ENCODE data around the gene MACO1.
A peak's percentile ranks its signal among the peaks of the same experiment; 100 is the strongest.
"Not testable (repeated sequence)": the region's sequence is repeated elsewhere in the genome, so short reads cannot be mapped to it uniquely, and the experiment has no call there.

The MACO1 gene

DNA sequence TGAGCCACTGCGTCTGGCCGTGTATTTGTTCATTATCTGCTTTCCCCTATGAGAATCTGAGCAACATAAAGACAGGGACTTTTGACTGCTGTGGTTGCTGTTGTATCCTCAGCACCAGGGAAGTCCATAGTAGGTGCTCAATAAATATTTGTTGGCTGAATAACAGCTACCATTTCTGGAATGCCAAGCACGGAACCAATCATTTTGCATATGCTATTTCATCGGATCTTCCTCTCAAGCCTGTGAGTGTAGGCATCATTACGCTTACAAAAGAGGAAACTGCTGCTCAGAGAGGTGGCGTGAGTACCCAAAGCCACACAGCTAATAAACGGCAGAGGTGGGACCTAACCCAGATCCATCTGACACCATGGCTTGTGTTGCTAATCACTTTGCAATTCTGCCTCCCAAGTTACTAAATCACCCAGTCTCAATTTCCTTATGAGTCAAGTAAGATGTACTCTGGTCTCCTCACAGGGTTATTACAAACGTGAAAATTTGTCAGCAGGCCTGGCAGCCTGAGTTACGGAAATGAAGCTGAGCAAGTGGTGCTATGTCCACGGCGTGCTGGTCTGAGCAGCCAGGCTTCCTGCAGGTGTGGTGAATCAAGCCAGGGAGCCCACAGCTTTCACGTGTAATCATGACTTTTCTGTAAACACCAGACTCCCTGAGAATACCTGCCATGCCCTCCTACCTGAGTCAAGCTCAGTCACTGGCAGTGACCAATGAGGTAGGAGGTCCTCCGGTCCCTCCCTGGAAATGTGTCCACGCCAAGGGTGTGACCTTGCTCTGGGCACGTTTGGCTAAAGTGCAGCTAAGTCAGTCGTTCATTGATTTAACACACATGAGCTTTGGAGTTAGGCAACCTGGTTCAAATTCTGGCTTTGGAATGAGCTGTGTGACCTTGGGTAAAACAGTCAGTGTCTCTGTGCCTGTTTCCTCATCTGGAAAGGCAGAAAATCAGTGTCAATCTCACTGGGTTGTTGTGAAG is 5.3 kb upstream of the MACO1 start:
- no peak overlapping the region for H3K4me3 ChIP-seq (ENCODE audit: low read depth, low read length)

GRCh38 chr1:25427696-25428095 is 3.0 kb upstream of the MACO1 start:
- H3K4me3 ChIP-seq (ENCODE audit: low read depth, low read length) = no peak overlapping the region

GRCh38 chr1:25428475-25429166 is 2.1 kb upstream of the MACO1 start:
- H3K4me3 ChIP-seq (ENCODE audit: low read depth, low read length) = no peak overlapping the region

DNA sequence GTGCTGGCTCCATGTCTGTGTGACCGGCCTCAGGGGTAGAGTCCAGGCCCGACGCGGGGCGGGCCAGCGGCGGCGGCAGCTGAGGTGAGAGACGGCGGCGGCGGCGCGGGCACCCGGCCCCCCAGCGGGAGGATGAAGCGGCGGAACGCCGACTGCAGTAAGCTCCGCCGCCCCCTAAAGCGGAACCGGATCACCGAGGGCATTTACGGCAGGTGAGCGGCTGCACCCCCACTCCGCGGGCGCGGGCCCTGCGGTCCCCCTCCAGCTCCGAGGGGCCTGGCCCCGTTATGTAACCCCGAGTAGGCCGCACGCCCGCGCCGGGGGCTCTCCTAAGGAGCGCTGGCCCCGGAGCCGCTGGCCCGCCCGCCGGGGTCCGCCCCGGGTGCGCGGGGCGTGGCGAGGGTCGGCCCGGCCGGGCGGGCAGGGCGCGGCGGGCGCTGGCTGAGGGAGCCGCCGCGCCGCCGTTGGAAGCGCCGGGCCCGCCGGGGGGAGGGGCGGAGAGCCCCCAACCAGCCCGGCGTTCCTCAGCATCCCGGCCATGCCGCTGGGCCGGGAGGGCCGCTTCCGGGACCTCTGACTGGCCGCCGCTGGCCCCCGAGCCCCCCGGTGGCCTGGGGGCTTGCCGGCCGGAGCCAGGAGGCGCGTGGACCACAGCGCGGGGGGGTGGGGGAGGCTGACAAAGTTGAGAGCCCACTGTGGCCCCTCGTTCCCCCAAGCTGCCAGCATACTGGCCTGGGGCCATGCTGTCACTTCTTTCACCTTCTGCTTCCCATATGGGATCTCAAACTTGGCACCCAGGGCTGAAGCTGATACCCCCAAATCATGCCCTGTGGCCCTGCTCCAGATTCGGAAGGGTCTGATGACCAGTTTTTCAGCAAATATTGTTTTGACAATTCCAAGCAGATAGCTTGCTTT is 527 bp downstream of the MACO1 start:
- H3K4me3 ChIP-seq (ENCODE audit: low read depth, low read length) = peak overlapping the region; percentile 71

- peak overlapping the region; percentile 71 for H3K4me3 ChIP-seq (ENCODE audit: low read depth, low read length)
Measured at GRCh38 chr1:25431955-25432719, 1.4 kb downstream of the MACO1 start.

DNA sequence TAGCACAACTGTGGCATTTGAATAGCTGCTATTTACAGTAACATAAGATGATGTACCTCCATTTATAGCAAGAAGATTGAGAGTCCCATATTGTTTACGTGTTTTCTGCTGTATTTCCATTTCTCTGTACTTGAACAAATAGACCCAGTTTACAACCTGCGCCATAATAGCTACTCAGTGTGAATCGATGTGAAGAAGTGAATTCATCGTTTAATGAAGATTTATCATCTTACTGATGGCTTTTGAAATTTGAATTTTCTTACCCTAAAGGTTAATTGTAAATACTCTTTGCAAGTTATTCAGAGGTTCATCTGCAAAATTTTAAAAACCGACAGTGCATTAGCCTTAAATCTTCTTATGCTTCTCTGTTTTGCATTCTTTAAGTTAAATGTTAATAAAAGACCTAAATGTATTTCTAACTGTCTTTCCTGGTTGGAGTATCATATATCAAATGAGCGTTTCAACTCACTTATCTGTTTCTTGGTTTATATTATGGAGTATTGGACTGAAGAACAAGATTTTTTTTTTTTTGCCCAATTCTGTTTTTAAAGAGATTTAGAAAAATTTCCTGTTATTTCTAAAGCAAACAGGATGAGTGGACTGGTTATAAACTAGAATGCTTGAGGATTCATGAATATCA is 2.2 kb downstream of the MACO1 start:
- no peak overlapping the region for H3K4me3 ChIP-seq (ENCODE audit: low read depth, low read length)

GRCh38 chr1:25433389-25434186 is 2.9 kb downstream of the MACO1 start:
- no peak overlapping the region for H3K4me3 ChIP-seq (ENCODE audit: low read depth, low read length)

GRCh38 chr1:25435397-25436108 is 4.9 kb downstream of the MACO1 start:
- H3K4me3 ChIP-seq (ENCODE audit: low read depth, low read length) = no peak overlapping the region

DNA sequence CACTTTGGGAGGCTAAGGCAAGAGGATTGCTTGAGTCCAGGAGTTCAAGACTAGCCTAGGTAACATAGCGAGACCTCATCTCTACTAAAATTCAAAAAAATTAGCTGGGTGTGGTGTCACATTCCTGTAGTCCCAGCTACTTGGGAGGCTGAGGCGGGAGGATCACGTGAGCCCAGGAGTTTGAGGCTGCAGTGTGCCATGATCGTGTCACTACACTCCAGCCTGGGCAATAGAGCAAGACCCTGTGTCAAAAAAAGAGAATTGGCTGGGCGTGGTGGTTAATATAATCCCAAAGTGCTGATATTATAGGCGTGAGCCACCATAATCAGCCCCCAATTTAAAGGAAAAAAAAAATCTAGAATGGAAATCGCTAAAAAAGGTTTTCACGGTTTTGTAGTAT is 7.0 kb downstream of the MACO1 start:
- no peak overlapping the region for H3K4me3 ChIP-seq (ENCODE audit: low read depth, low read length)

- H3K4me3 ChIP-seq (ENCODE audit: low read depth, low read length) = no peak overlapping the region
Measured at GRCh38 chr1:25439287-25439686, 8.6 kb downstream of the MACO1 start.

DNA sequence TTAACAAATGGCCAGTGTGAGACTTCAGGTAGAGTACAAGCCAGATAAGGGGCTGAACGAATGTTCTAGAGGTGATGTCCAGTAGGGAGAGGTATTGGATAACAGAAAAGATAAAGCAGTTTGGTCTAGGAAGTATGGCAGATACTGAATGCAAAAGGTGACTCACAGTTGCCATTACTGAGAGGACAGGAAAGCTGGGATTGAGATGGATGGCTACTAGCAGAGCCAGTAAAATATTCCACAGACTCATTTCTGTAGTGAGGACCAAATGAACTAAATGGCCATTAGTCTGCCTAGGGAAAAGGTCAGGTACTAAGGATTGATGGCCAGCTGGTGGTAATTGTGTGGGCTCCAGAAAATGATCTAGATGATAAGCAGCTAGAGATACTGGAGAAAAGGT is 11.5 kb downstream of the MACO1 start:
- no peak overlapping the region for H3K4me3 ChIP-seq (ENCODE audit: low read depth, low read length)

GRCh38 chr1:25443030-25443699 is 12.5 kb downstream of the MACO1 start:
- H3K4me3 ChIP-seq (ENCODE audit: low read depth, low read length) = no peak overlapping the region

DNA sequence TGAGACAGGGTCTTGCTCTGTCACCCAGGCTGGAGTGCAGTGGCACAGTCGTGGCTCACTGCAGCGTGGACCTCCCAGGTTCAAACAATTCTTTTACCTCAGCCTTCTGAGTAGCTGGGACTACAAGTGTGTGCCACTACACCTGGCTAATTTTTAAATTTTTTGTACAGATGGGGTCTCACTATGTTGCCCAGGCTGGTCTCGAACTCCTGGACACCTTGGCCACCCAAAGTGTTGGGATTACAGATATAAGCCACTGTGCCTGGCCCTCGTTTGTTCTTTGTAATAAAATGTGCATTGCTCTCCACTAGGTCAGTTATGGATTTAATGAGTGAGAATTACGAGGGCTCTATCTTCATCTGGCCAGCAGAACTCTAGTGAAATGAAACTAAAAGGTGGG is 13.9 kb downstream of the MACO1 start:
- not testable (repeated sequence) for H3K4me3 ChIP-seq (ENCODE audit: low read depth, low read length)

DNA sequence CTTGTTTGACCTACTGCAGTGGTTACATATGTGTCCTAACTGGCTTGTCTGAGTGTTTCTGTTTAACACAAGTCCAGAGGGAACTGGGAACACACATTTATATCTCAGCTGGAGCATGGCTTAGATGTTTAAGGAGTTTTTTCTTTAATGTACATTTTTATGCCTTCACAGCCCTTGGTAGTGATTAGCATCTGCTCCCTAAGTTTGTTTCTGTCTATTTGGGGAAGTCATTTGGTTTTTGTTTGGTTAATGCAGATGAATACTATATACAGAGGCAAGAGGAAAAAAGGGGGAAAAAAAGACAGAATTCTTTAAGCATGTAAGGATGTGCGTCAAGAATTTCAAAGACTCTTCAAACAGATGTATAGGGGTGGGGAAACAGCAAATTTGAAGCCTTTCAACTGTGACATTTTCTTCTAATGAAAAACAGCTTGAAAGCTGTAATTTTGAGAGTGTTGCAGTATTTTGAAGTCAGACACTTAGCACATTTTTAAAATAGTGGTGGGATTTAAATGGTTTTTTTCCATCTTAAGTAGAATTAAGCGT is 15.4 kb downstream of the MACO1 start:
- no peak overlapping the region for H3K4me3 ChIP-seq (ENCODE audit: low read depth, low read length)

DNA sequence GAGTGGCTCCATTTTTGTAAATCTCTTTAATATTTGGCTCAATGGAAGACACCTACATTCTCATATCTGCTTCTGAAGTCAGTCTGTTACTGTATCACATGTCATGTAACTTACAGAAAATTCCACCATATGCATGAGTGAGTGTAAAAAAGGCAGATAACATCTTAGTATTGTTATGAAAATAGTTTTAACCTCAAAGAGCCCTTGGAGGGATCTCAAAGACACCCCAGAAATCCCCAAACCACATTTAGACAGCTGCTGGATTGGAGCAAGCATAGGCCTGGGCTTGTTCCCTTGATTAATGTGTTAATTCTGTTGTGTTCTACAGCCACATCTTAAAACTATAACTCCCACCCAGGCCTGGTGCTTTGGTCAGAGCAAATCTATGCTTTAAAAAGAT is 16.9 kb downstream of the MACO1 start:
- H3K4me3 ChIP-seq (ENCODE audit: low read depth, low read length) = no peak overlapping the region

- H3K4me3 ChIP-seq (ENCODE audit: low read depth, low read length) = no peak overlapping the region
Measured at GRCh38 chr1:25450891-25451290, 20.2 kb downstream of the MACO1 start.

DNA sequence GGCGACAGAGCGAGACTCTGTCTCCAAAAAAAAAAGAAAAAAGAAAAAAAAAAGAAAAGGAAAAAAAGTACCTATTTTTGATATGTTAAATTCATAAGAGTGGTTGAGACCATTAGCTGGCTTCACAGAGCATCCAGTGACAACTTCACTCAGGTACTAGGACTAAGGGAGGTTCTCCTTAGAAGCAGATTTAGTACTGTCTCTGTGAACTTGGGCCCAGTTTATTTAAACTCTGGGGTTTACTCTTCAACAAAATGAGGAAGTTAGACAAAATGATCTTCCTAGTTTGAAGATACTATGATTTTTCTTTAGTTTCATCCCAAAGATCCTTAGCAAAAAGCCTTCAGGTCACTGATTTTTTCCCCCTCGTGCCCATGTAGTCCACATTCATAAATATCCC is 21.2 kb downstream of the MACO1 start:
- H3K4me3 ChIP-seq (ENCODE audit: low read depth, low read length) = no peak overlapping the region

DNA sequence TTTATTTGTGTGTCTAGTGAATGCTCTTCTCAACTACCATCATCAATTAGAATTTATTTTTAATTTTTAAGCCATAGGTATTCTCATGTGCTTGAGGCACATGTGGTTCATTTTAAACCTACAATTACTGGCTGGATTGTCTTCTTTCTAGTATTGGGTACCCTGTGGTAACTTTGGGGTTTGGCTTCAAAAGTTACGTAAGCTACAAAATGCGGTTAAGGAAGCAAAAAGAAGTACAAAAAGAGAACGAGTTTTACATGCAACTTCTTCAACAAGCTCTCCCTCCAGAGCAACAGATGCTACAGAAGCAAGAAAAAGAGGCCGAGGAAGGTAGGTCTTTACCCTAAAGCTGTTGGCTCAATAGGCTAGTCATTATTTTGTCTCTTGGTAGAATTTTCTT is 25.8 kb downstream of the MACO1 start:
- H3K4me3 ChIP-seq (ENCODE audit: low read depth, low read length) = no peak overlapping the region

All from iPS-11a (cell line).